ENCODE measurements around the gene LGALS9C.
"Not testable (repeated sequence)": the region's sequence is repeated elsewhere in the genome, so short reads cannot be mapped to it uniquely, and the experiment has no call there.

GRCh38 chr17:18525015-18525414 lies 48.4 kb downstream of the LGALS9C start:
- TF ChIP-seq CTCF (IDR thresholded peaks at IDR 0.05); POLR2AphosphoS5 (IDR thresholded peaks at IDR 0.05; ENCODE audit: insufficient read depth in 1 of 2, low read depth in 1 of 2); POLR2A (IDR thresholded peaks at IDR 0.05): not testable (repeated sequence)

Measured in vagina (tissue), 2 donors.